DOHH2 (cell line): ENCODE data around the gene MAP3K10.

Source experiments
- H3F3A ChIP-seq: fragments of 200-600 bp; sonication (generic), shearing (Covaris generic); 2 replicates; pipeline ENCODE4 v1.6.0; 2016; ENCODE audit warnings: antibody characterized with exemption, mild to moderate bottlenecking; ENCODE audit not compliant: control insufficient read depth, insufficient read depth
- H3K27ac ChIP-seq: fragments of 200-600 bp; sonication (generic); 2 replicates; pipeline ENCODE4 v1.5.1; 2014; ENCODE audit warnings: low read depth, mild to moderate bottlenecking, low read length, moderate library complexity
- H3K27me3 ChIP-seq: fragments of 200-600 bp; sonication (generic); 2 replicates; pipeline ENCODE4 v1.6.1; 2014; ENCODE audit warnings: mild to moderate bottlenecking, low read length, mixed read lengths; ENCODE audit not compliant: control insufficient read depth
- H3K36me3 ChIP-seq: fragments of 200-600 bp; sonication (generic); 2 replicates; pipeline ENCODE4 v1.6.1; 2014; ENCODE audit warnings: mild to moderate bottlenecking, low read length, moderate library complexity, mixed read lengths; ENCODE audit not compliant: control insufficient read depth
- H3K4me1 ChIP-seq: fragments of 200-600 bp; sonication (generic); 2 replicates; pipeline ENCODE4 v1.6.1; 2014; ENCODE audit warnings: mild to moderate bottlenecking, low read length, mixed read lengths; ENCODE audit not compliant: control insufficient read depth
- H3K4me2 ChIP-seq: fragments of 200-600 bp; sonication (generic); 2 replicates; pipeline ENCODE4 v1.6.0; 2014; ENCODE audit warnings: mild to moderate bottlenecking, low read length, moderate library complexity
- H3K4me3 ChIP-seq: fragments of 200-600 bp; sonication (generic); 2 replicates; pipeline ENCODE4 v1.5.1; 2014; ENCODE audit warnings: mild to moderate bottlenecking, low read length, mixed read lengths
- H3K79me2 ChIP-seq: fragments of 200-600 bp; sonication (generic); 2 replicates; pipeline ENCODE4 v1.6.1; 2014; ENCODE audit warnings: mild to moderate bottlenecking, low read length, mixed read lengths; ENCODE audit not compliant: control insufficient read depth
- H3K9me2 ChIP-seq: fragments of 200-600 bp; sonication (generic); replicated peaks from 2 replicates; pipeline ENCODE4 v1.6.1; 2014; ENCODE audit warnings: mild to moderate bottlenecking, low read length, mixed read lengths; ENCODE audit not compliant: control insufficient read depth
- H3K9me3 ChIP-seq: fragments of 200-600 bp; sonication (generic); 2 replicates; pipeline ENCODE4 v1.6.1; 2014; ENCODE audit warnings: antibody characterized with exemption, low read length, mixed read lengths; ENCODE audit not compliant: control insufficient read depth, insufficient read depth
- H4K20me1 ChIP-seq: fragments of 200-600 bp; sonication (generic); 2 replicates; pipeline ENCODE4 v1.6.0; 2014; ENCODE audit warnings: low read depth, mild to moderate bottlenecking, antibody characterized with exemption, low read length, moderate library complexity; ENCODE audit not compliant: control insufficient read depth, insufficient read depth
- EZH2phosphoT487 ChIP-seq: fragments of 200-600 bp; sonication (generic); IDR thresholded peaks from 2 replicates; pipeline ENCODE4 v1.6.1; 2017; ENCODE audit warnings: borderline replicate concordance, mild to moderate bottlenecking, antibody characterized with exemption, low read length, moderate library complexity, mixed read lengths
- TF ChIP-seq, protein P1 (sequence below): fragments of 200-600 bp; sonication (generic); IDR thresholded peaks from one replicate; pipeline ENCODE4 v1.5.1; 2014; ENCODE audit warnings: antibody characterized with exemption, mild to moderate bottlenecking, low read depth, low read length; ENCODE audit not compliant: poor library complexity, severe bottlenecking

Gene MAP3K10

GRCh38 chr19:40213882-40214570 is 22.8 kb downstream of the MAP3K10 start:
- Histone ChIP-seq H3K27ac (no peak overlapping the region), H3K36me3 (no peaks in the 10 kb centered on the region), H3K27me3 (no peaks in the 10 kb centered on the region), H3F3A (no peaks in the 10 kb centered on the region), H3K4me2 (no peak overlapping the region), H3K9me3 (no peaks in the 10 kb centered on the region), H3K79me2 (no peaks in the 10 kb centered on the region), H3K4me1 (no peaks in the 10 kb centered on the region), H4K20me1 (no peaks in the 10 kb centered on the region), H3K4me3 (no peak overlapping the region), H3K9me2 (no peaks in the 10 kb centered on the region)
- TF ChIP-seq, protein P1, sequence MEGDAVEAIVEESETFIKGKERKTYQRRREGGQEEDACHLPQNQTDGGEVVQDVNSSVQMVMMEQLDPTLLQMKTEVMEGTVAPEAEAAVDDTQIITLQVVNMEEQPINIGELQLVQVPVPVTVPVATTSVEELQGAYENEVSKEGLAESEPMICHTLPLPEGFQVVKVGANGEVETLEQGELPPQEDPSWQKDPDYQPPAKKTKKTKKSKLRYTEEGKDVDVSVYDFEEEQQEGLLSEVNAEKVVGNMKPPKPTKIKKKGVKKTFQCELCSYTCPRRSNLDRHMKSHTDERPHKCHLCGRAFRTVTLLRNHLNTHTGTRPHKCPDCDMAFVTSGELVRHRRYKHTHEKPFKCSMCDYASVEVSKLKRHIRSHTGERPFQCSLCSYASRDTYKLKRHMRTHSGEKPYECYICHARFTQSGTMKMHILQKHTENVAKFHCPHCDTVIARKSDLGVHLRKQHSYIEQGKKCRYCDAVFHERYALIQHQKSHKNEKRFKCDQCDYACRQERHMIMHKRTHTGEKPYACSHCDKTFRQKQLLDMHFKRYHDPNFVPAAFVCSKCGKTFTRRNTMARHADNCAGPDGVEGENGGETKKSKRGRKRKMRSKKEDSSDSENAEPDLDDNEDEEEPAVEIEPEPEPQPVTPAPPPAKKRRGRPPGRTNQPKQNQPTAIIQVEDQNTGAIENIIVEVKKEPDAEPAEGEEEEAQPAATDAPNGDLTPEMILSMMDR = no peak
- TF ChIP-seq EZH2phosphoT487 = no peak

- Histone ChIP-seq H3K4me2 (no peak overlapping the region), H3K27ac (no peak overlapping the region), H3K4me1 (no peaks in the 10 kb centered on the region), H3K27me3 (peaks cover 3% of the 10 kb centered on the region; the same call in 1 of the 2 replicates), H3K9me3 (no peaks in the 10 kb centered on the region), H3F3A (no peaks in the 10 kb centered on the region), H3K36me3 (no peaks in the 10 kb centered on the region), H3K4me3 (no peak overlapping the region), H3K9me2 (no peaks in the 10 kb centered on the region), H4K20me1 (no peaks in the 10 kb centered on the region), H3K79me2 (no peaks in the 10 kb centered on the region)
- TF ChIP-seq, protein P1 = no peak
- TF ChIP-seq EZH2phosphoT487 = no peak
Measured at GRCh38 chr19:40214936-40215335, 23.7 kb downstream of the MAP3K10 start.

DNA sequence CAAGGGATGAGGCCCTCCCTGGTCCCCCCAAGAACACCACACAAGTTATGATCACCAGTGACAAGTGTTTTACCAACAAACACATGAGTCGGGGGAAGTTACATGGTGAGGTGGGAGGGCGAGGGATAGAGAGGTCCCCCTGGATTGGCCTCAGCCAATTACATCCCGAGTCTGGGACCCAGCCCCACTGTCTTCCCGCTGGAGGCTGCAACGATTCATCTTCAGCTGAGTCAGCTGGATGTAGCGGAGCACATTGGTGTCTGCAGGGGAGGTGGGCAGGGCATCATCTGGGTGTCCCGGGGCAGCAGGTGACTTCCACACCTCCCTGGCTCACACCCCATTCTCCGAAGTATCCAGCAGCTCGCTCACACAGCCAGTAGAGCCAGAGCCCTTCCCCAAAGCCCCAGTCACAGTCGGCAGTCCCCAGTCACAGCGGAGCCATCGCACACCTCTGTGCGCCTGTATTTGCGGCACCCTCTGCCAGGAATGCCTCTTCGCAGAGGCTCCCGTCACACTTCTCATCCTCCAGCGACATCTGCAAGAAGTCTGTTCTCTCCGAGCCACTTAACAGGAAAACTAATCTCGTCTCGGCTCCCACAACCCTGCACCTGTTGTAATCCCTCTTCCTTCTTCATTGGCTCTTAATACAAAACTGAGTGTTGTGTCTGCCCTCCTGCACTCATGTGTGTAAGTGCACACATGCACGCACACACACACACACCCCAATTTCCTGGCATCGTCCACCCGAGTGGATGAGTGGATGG is 25.0 kb downstream of the MAP3K10 start:
- Histone ChIP-seq H3K36me3 (no peaks in the 10 kb centered on the region), H3K4me3 (no peak overlapping the region), H3K4me1 (no peaks in the 10 kb centered on the region), H3K79me2 (no peaks in the 10 kb centered on the region), H3K27ac (no peak overlapping the region), H3K9me2 (no peaks in the 10 kb centered on the region), H3K27me3 (peaks cover 6% of the 10 kb centered on the region; the same call in 1 of the 2 replicates), H3F3A (no peaks in the 10 kb centered on the region), H3K4me2 (no peak overlapping the region), H3K9me3 (no peaks in the 10 kb centered on the region), H4K20me1 (no peaks in the 10 kb centered on the region)
- TF ChIP-seq EZH2phosphoT487 = no peak
- TF ChIP-seq, protein P1 = no peak
